H1 (cell line): ENCODE measurements around the gene WNT2. TPM values are rescaled to one million over a fixed set of nuclear protein-coding genes. Genes with fewer than 3 reads are reported as not detected.
A peak's percentile ranks its signal among the peaks of the same experiment; 100 is the strongest.

ENCODE experiments used
- CTCF ChIA-PET: fragments of 300-600 bp; sonication (Branson Sonifier 250); formaldehyde crosslinking; loops from one replicate; lab custom pipeline; 2021; ENCODE audit not compliant: partially characterized antibody; lab: Charles Lee
- POLR2A ChIA-PET: fragments of 300-600 bp; sonication (Branson Sonifier 250); formaldehyde crosslinking; loops from one replicate; lab custom pipeline; 2021; ENCODE audit warnings: inconsistent platforms; ENCODE audit not compliant: partially characterized antibody; lab: Charles Lee
- DNase-seq, 2 experiments: peaks; one replicate each; pipeline versions ENCODE4 v3.0.0 to v3.0.0-alpha.2; 2010 to 2022; ENCODE audit warnings: low spot score in 2 of 2, low read depth in 1 of 2, mixed read lengths in 1 of 2
- FAIRE-seq: peaks from 2 replicates; lab custom pipeline; 2011; peaks lifted over from hg19 to GRCh38; lab: Jason Lieb, UNC
- H2AFZ ChIP-seq: 2 replicates; pipeline ENCODE4 v1.8.1; 2012; ENCODE audit warnings: low read length, inconsistent platforms
- H2AK5ac ChIP-seq: 2 replicates; pipeline ENCODE4 v1.6.1; 2013; ENCODE audit warnings: low read depth, low read length
- H2BK120ac ChIP-seq: replicated peaks from 2 replicates; pipeline ENCODE3; 2013; ENCODE audit warnings: low read depth, low read length, inconsistent platforms
- H2BK12ac ChIP-seq: 2 replicates; pipeline ENCODE4 v1.6.1; 2013; ENCODE audit warnings: low read depth, low read length
- H2BK15ac ChIP-seq: 2 replicates; pipeline ENCODE4 v1.6.1; 2013; ENCODE audit warnings: low read length
- H2BK20ac ChIP-seq: 2 replicates; pipeline ENCODE4 v1.6.1; 2013; ENCODE audit warnings: low read length
- H2BK5ac ChIP-seq: 2 replicates; pipeline ENCODE4 v1.6.1; 2013; ENCODE audit warnings: low read depth, low read length
- H3K14ac ChIP-seq: 2 replicates; pipeline ENCODE4 v1.6.1; 2013; ENCODE audit warnings: inconsistent platforms; ENCODE audit not compliant: insufficient read length
- H3K18ac ChIP-seq: 2 replicates; pipeline ENCODE4 v1.6.1; 2013; ENCODE audit warnings: low read length; ENCODE audit errors: extremely low read depth
- H3K23ac ChIP-seq: 2 replicates; pipeline ENCODE4 v1.6.1; 2013; ENCODE audit warnings: inconsistent platforms; ENCODE audit not compliant: insufficient read length
- H3K23me2 ChIP-seq: 2 replicates; pipeline ENCODE4 v1.6.1; 2013; ENCODE audit warnings: low read depth, low read length
- H3K27ac ChIP-seq: 2 replicates; pipeline ENCODE4 v1.6.1; 2011; ENCODE audit warnings: low read depth, low read length, inconsistent platforms
- H3K27me3 ChIP-seq, 4 experiments: replicated peaks in 1 of 4; 1 replicate in 1 of 4; 2 replicates in 3 of 4; pipeline versions ENCODE4 v1.6.1 to v1.8.1; 2011 to 2013; ENCODE audit warnings: low read length in 3 of 4, mild to moderate bottlenecking in 3 of 4, inconsistent platforms in 2 of 4, mixed read lengths in 2 of 4, moderate library complexity in 1 of 4; ENCODE audit not compliant: control insufficient read depth in 3 of 4, insufficient read depth in 3 of 4; ENCODE audit errors: extremely low read depth in 1 of 4
- H3K36me3 ChIP-seq, 4 experiments: 2 replicates each; pipeline versions ENCODE4 v1.6.1 to v1.8.1; 2011 to 2013; ENCODE audit warnings: mild to moderate bottlenecking in 4 of 4, low read length in 3 of 4, moderate library complexity in 2 of 4, control low read depth in 1 of 4, inconsistent platforms in 1 of 4; ENCODE audit not compliant: insufficient read depth in 4 of 4, control insufficient read depth in 2 of 4
- H3K4ac ChIP-seq: replicated peaks from 2 replicates; pipeline ENCODE3; 2013; ENCODE audit warnings: low read length, low read depth, mixed read lengths, inconsistent platforms; ENCODE audit not compliant: insufficient read length
- H3K4me1 ChIP-seq, 4 experiments: replicated peaks in 1 of 4; 1 replicate in 1 of 4; 2 replicates in 3 of 4; pipeline versions ENCODE4 v1.6.1 to v1.8.1; 2011 to 2013; ENCODE audit warnings: low read length in 3 of 4, inconsistent platforms in 2 of 4, mixed read lengths in 1 of 4; ENCODE audit not compliant: insufficient read depth in 4 of 4, control insufficient read depth in 3 of 4
- H3K4me2 ChIP-seq, 2 experiments: 2 replicates each; pipeline versions ENCODE4 v1.6.1 to v1.8.1; 2011 to 2013; ENCODE audit warnings: low read depth in 2 of 2, low read length in 2 of 2, control low read depth in 1 of 2, inconsistent platforms in 1 of 2, mild to moderate bottlenecking in 1 of 2; ENCODE audit not compliant: insufficient read depth in 1 of 2
- H3K4me3 ChIP-seq, 4 experiments: fragments of 200-600, 300-600 bp in 1 of 4; sonication (generic), shearing (Covaris generic), sonication (Bioruptor Twin) in 1 of 4; 2 replicates each; pipeline versions ENCODE4 v1.5.1 to v1.8.1; 2011 to 2016; ENCODE audit warnings: low read length in 4 of 4, low read depth in 3 of 4, control low read depth in 2 of 4, inconsistent platforms in 2 of 4, mild to moderate bottlenecking in 2 of 4, mixed read lengths in 1 of 4, moderate library complexity in 1 of 4; ENCODE audit not compliant: insufficient read depth in 2 of 4; ENCODE audit errors: extremely low read depth in 1 of 4
- H3K56ac ChIP-seq: replicated peaks from 2 replicates; pipeline ENCODE3; 2013; ENCODE audit warnings: low read depth, mild to moderate bottlenecking, mixed read lengths, low read length, inconsistent platforms; ENCODE audit not compliant: insufficient read length
- H3K79me1 ChIP-seq: 2 replicates; pipeline ENCODE4 v1.6.1; 2013; ENCODE audit warnings: low read depth, low read length, control low read depth
- H3K79me2 ChIP-seq, 2 experiments: 2 replicates each; pipeline versions ENCODE4 v1.6.1 to v1.8.1; 2012 to 2013; ENCODE audit warnings: low read length in 2 of 2, mild to moderate bottlenecking in 2 of 2, inconsistent platforms in 1 of 2; ENCODE audit not compliant: insufficient read depth in 2 of 2, control insufficient read depth in 1 of 2
- H3K9ac ChIP-seq, 4 experiments: replicated peaks in 1 of 4; 1 replicate in 1 of 4; 2 replicates in 3 of 4; pipeline versions ENCODE4 v1.6.1 to v1.8.1; 2011 to 2013; ENCODE audit warnings: low read depth in 3 of 4, low read length in 3 of 4, control low read depth in 2 of 4, mild to moderate bottlenecking in 2 of 4, moderate library complexity in 2 of 4, inconsistent platforms in 1 of 4; ENCODE audit errors: extremely low read depth in 1 of 4
- H3K9me3 ChIP-seq, 2 experiments: 2 replicates each; pipeline versions ENCODE4 v1.6.1 to v1.8.1; 2012 to 2013; ENCODE audit warnings: mild to moderate bottlenecking in 2 of 2, moderate library complexity in 2 of 2, control low read depth in 1 of 2, inconsistent platforms in 1 of 2, low read depth in 1 of 2, low read length in 1 of 2, mixed read lengths in 1 of 2; ENCODE audit not compliant: insufficient read depth in 2 of 2
- H4K20me1 ChIP-seq, 2 experiments: replicated peaks in 1 of 2; 2 replicates each; pipeline versions ENCODE3 to v1.8.1; 2011 to 2013; ENCODE audit warnings: inconsistent platforms in 2 of 2, low read length in 2 of 2, mild to moderate bottlenecking in 1 of 2; ENCODE audit not compliant: insufficient read depth in 2 of 2, control insufficient read depth in 1 of 2
- H4K5ac ChIP-seq: 2 replicates; pipeline ENCODE4 v1.6.1; 2013; ENCODE audit warnings: low read length, low read depth, mixed read lengths, inconsistent platforms; ENCODE audit not compliant: insufficient read length
- H4K8ac ChIP-seq: 2 replicates; pipeline ENCODE4 v1.8.0; 2013; ENCODE audit warnings: mild to moderate bottlenecking, moderate library complexity, low read length, inconsistent platforms; ENCODE audit not compliant: insufficient read depth; ENCODE audit errors: extremely low read depth
- H4K91ac ChIP-seq: replicated peaks from 2 replicates; pipeline ENCODE3; 2013; ENCODE audit warnings: low read length, mixed read lengths, inconsistent platforms; ENCODE audit not compliant: insufficient read length
- BCL11A ChIP-seq, 2 experiments: IDR thresholded peaks; one replicate each; pipeline ENCODE4 v1.6.1; 2011; ENCODE audit warnings: low read depth in 2 of 2, low read length in 2 of 2, mild to moderate bottlenecking in 2 of 2
- EZH2 ChIP-seq: fragments of 200-600 bp; sonication (generic); IDR thresholded peaks from 2 replicates; pipeline ENCODE4 v1.7.1; 2012; ENCODE audit warnings: low read depth, mild to moderate bottlenecking, moderate library complexity, low read length, inconsistent platforms; ENCODE audit not compliant: severe bottlenecking
- SUZ12 ChIP-seq: fragments of 200-600 bp; sonication (generic); IDR thresholded peaks from 2 replicates; pipeline ENCODE4 v1.6.1; 2012; ENCODE audit warnings: mild to moderate bottlenecking, inconsistent platforms, low read length, moderate library complexity, mixed read lengths
- WGBS, 2 experiments: shearing (Covaris generic) in 1 of 2; methylation state at CpG; one replicate each; pipeline versions ENCODE4 v1.1.6 to v1.1.7; 2013 to 2015; ENCODE audit warnings: low lambda C conversion rate in 2 of 2, mixed read lengths in 2 of 2, inconsistent platforms in 1 of 2, low coverage in 1 of 2, missing lambda C conversion rate in 1 of 2; ENCODE audit not compliant: insufficient replicate concordance in 2 of 2, insufficient coverage in 1 of 2, insufficient read length in 1 of 2; ENCODE audit errors: extremely low coverage in 1 of 2, missing lambda C conversion rate in 1 of 2; 5-methylcytosine and 5-hydroxymethylcytosine counted together
- long read RNA-seq, 2 experiments: library from RNA in 1 of 2; library from capped mRNA in 1 of 2; stranded (forward); transcript quantifications; one replicate each; pipeline ENCODE4 v2.0.0, GENCODE V29; 2021; ENCODE audit warnings: inconsistent platforms in 1 of 2
- polyA minus RNA-seq, 3 experiments: library from RNA; depleted of rRNA, polyadenylated mRNA; stranded (reverse); fragments of >200 nt; gene quantifications; 1 replicate in 2 of 3; 2 replicates in 1 of 3; pipeline ENCODE4 v1.2.3, GENCODE V29; 2011
- polyA plus RNA-seq, 7 experiments: library from polyadenylated mRNA; depleted of rRNA in 3 of 7; stranded (reverse) in 5 of 7; unstranded in 2 of 7; fragments of >200 nt in 5 of 7; fragments of 200-250 nt in 2 of 7; gene quantifications; 1 replicate in 5 of 7; 2 replicates in 1 of 7; 4 replicates in 1 of 7; pipeline versions ENCODE4 v1.2.1 to v1.2.3, GENCODE V29; 2011 to 2013; ENCODE audit warnings: missing spikeins in 2 of 7, mixed read lengths in 2 of 7
- total RNA-seq: library from RNA; stranded (reverse); fragmentation: NEBNext Ultra II Directional; extraction: Animal tissue kit (Norgen Biotek cat#: 25700); gene quantifications from 2 replicates; pipeline ENCODE4 v1.2.1, GENCODE V29; 2021

WNT2 gene
- total RNA-seq (not detected in 2 replicates), polyA plus RNA-seq (2011; rRNA removed) (not detected in 2 replicates), polyA minus RNA-seq (2011; rRNA and poly(A)+ RNA removed) (not detected in 2 replicates)
- not detected for polyA plus RNA-seq (2011; cell fraction: cytosol; rRNA removed)
- polyA plus RNA-seq (2011; cell fraction: nucleus; rRNA removed), result not detected
- polyA plus RNA-seq (2012, experiment 1 of 2), result 0.09 TPM in 1 of 4 replicates, not detected in the others
- not detected for polyA plus RNA-seq (2012, experiment 2 of 2)
- not detected for polyA plus RNA-seq (2013, experiment 1 of 2)
- polyA plus RNA-seq (2013, experiment 2 of 2), result 0.02 TPM
- polyA minus RNA-seq (2011; cell fraction: cytosol; rRNA and poly(A)+ RNA removed), result not detected
- polyA minus RNA-seq (2011; cell fraction: nucleus; rRNA and poly(A)+ RNA removed), result not detected
- long read RNA-seq, experiment 1, result 0 reads
- long read RNA-seq, experiment 2, result 0 reads

GRCh38 chr7:117322741-117323304 is at the start of gene WNT2:
Gene WNT2 (minus strand): TSS chr7:117323058. CDS start chr7:117322989, 69 bp downstream.
- H4K20me1 ChIP-seq, result peaks cover 0 to 5% of the 10 kb centered on the region in 2 experiments
- 3% methylated on average over 53 of the region's 60 CpGs; no CpG with 5 or more reads in 1 of the 2 experiments for WGBS, 2 experiments
- H3K79me1 ChIP-seq, result no peaks in the 10 kb centered on the region
- H2BK20ac ChIP-seq, result no peak within 1 kb of the TSS
- H3K4ac ChIP-seq, result no peak within 1 kb of the TSS
- H3K56ac ChIP-seq, result no peak within 1 kb of the TSS
- H3K14ac ChIP-seq, result no peak within 1 kb of the TSS
- no peaks in the 10 kb centered on the region for H3K9me3 ChIP-seq
- no peak within 1 kb of the TSS for H3K9ac ChIP-seq
- no peak within 1 kb of the TSS; the same call in 1 of the 2 replicates for H2BK15ac ChIP-seq
- peak in 1 of 2 experiments; percentile 54 for DNase-seq
- ChIA-PET CTCF (interaction anchor here (0.5 to 2.6 kb wide), 7 partner anchors 8 to 797 kb away, joined by 3 to 14 read pairs (median 4); no protein-coding TSS in a partner anchor), POLR2A (no interaction called here)
- no peak within 1 kb of the TSS for H4K5ac ChIP-seq
- no peak within 1 kb of the TSS for H3K27ac ChIP-seq
- H3K79me2 ChIP-seq, result no peaks in the 10 kb centered on the region
- TF ChIP-seq BCL11A (IDR thresholded peaks at IDR 0.05; ENCODE audit: low read depth in 2 of 2, low read length in 2 of 2), result no peak
- peak; percentile 94 for TF ChIP-seq EZH2
- peak; percentile 93 for TF ChIP-seq SUZ12
- peaks cover 0 to 16% (median 4%) of the 10 kb centered on the region in 4 experiments; a peak in 3 of 7 replicates for H3K4me1 ChIP-seq
- peak within 1 kb of the TSS; percentile 32 to 70 (median 45) for H3K4me3 ChIP-seq
- H3K23ac ChIP-seq, result no peak within 1 kb of the TSS
- H2AK5ac ChIP-seq, result no peak within 1 kb of the TSS
- H3K4me2 ChIP-seq, result peak within 1 kb of the TSS; percentile 96 to 98
- H3K23me2 ChIP-seq, result peaks cover 17% of the 10 kb centered on the region
- H3K18ac ChIP-seq, result no peak within 1 kb of the TSS
- 0 out of 2 replicates have a peak within 1 kb of the TSS, but pooled peaks have one; percentile 27 for H2BK12ac ChIP-seq
- H3K36me3 ChIP-seq, result peaks cover 0 to 3% (median 0%) of the 10 kb centered on the region in 4 experiments; a peak in 1 of 8 replicates
- no peak within 1 kb of the TSS; the same call in 1 of the 2 replicates for H4K8ac ChIP-seq
- no peak for FAIRE-seq
- H4K91ac ChIP-seq, result no peak within 1 kb of the TSS
- peaks cover 51 to 78% (median 72%) of the 10 kb centered on the region in 4 experiments for H3K27me3 ChIP-seq
- H2BK120ac ChIP-seq, result no peak within 1 kb of the TSS
- H2BK5ac ChIP-seq, result no peak within 1 kb of the TSS
- H2AFZ ChIP-seq, result peak within 1 kb of the TSS; percentile 73; the same call in 1 of the 2 replicates
